GM18868 (cell line): ENCODE measurements around the gene CAMTA1.

ENCODE experiments used
- ATAC-seq: cut with Tn5 transposase; IDR thresholded peaks from one replicate; pipeline ENCODE4 v1.9.1; 2021; ENCODE audit warnings: mild to moderate bottlenecking, moderate library complexity; ENCODE audit not compliant: unreplicated experiment

CAMTA1 gene

DNA sequence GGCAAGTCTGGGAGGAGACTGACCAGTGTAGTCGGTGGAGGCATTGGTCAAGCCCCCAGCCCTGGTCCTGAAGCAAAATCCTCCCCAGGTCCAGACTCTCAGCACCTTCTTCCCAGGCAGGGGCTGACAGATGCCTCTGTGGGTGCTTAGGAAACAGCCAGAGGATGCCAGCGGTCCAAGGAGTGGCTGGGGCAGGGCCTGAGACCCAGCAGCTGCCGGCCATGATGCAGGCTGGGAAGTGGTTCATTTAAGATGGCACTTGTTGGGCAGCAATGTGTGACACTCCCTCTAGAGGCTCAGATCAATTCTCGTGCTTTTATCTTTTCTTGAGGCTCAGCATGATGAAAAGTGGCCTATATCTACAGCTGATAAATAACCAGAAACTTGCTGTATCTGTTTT, 820.8 kb downstream of the CAMTA1 start:
- no peak for ATAC-seq

DNA sequence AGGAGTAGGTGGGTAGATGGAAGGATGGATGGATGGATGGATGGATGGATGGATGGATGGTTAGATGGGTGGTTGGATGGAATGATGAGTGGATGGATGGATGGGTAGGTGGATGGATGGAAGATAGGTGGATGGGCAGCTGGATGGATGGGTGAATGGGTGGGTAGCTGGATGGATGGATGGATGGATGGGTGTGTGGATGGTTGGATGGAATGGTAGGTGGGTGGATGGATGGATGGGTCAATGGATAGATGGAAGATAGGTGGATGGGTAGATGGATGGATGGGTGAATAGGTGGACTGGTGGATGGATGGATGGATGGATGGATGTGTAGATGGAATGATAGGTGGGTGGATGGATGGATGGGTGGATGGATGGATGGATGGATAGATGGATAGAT, 821.8 kb downstream of the CAMTA1 start:
- no peak for ATAC-seq

DNA sequence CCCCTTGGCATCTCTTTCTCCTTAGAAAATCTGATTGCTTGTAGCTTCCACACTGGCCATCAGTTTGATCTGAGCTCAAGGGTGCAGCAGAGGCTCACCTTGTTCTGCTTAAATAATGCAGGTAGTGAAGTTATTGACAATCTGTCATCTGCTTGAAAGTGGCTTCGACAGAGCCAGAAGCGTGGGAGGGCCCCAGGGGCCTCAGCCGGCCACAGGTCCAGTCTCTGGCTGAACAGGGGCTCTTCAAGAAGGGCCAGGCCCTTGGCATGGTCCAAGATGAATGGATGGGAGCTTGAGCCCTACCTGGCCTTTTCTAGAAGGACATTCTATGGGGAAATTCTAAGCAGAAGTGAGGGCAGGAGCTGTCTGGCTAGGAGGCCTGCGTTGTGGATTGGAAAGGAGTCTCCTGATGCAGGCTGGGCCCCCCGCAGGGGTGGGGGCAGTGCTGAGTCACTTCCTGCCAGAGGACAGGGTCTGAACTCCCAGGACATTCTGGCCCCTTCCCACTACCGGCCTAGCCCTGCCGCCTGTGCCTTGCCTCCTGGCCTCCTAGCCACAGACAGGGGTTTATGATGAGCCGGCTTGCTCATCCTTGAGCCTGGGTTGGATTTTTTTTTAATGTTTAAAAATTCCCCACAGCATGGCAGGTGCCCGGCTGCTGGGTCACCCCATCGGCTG, 823.5 kb downstream of the CAMTA1 start:
- no peak for ATAC-seq

GRCh38 chr1:7609311-7609994, 824.2 kb downstream of the CAMTA1 start:
- no peak for ATAC-seq

DNA sequence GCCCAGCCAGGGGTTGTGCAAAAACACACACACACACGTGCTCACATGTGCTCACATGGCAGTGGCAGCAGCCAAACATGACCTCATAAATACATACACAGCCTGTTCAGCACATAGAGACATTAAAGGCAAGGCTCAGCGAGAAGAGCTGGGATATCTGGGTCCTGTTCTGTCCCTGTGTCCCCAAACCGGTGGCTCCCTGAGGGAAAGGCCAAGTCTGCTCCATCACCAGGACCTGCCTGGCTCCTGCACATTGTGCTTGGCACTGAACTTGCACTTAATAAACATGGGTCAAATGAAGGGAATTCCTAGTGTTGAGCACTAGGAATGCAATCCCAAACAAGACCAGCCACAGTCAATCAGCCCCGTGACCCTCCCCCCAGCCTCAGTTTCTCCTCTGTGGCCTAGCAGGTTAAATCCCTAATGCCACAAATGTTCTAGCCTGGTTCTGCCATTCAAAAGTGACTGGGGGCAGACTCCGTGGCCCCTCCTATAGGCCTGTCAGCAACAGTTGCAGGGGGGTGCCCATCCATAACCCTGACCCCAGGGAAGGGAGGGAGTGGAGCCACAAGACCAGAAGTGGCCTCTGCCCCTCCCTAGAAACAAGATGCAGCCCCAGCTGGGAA, 825.0 kb downstream of the CAMTA1 start:
- no peak for ATAC-seq

DNA sequence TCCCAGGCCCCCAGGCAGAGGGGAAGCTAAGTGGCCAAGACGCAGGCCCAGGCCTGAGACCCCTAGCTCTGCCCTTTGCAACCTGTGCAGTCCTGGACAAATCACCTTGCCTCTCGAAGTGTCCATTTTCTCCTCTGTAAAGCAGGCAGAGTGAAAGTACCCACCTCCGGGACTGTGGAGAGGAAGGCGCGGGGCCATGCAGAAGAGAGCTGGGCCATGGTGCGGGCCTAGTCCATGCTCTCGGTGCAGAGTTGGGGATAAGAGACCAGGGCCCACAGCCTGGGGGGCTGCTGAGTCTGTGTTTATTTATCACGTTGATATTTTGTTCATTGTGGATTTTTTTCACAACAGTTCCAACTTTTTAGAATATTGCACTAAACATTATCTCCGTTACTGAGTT, 825.7 kb downstream of the CAMTA1 start:
- ATAC-seq = no peak

DNA sequence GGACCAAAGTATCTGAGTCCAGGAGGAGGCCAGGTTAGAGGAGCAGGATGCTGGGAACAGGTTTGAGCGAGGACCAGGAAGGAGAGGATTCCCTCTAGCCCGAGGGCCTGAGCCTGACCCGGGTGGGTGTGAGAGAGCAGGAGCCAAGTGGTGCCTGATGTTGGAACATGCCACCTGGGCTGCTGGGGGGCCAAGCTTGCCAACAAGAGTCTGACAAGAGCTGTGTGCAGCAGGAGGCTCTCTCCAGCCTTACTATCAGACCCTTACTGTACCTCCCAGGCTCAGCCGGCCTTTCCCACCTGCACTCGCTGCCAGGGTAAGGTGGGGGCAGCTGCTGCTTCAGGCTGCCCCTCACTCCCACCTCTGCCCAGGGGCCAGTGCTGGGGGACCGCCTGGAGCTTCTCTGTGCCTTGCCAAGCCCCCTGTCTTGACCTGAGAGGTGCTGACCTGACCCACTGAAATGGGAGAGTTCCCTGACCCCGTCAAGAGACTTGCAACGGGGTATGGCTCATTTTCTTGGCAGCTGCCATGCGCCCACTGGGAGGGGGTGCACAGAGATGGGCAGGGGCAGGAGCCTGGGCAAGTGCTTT, 826.3 kb downstream of the CAMTA1 start:
- no peak for ATAC-seq

DNA sequence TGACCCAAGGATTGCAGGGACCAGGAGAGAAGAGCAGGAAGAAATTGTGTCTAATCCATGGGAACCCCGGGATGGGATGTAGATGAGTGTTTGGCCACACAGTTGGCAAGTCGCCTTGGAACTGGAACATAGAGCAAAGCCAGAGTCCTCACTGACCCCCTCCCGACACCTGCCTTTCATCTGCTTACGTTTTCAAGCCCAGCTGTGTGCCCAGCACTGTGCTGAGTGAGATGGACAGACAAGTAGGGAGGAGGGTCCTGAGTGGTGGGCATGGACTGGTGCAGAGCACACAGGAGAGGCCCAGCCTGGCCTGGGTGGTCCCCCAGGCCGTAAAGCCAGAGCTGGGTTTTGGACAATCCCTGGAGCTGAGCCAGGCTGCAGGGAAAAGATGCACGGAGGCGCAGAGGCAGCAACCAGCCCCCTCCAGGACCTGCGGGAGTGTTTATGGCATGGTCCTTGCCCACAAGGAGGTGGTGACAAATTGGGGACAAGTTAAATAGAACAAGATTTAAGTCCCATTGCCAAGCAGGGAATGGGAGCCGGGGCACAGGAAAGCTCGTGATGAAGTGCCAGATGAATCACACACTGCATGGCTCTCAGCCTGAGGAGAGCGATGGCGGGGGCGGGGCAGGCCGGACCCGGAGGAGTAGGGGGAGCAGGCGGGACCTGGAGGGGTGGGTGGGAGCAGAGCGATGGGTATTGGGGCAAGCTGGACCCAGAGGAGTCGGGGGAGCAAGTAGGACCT, 828.0 kb downstream of the CAMTA1 start:
- no peak for ATAC-seq

GRCh38 chr1:7613851-7614205, 828.6 kb downstream of the CAMTA1 start:
- no peak for ATAC-seq

- no peak for ATAC-seq
These were observed 829.4 kb downstream of the CAMTA1 start for GRCh38 chr1:7614576-7615074.

- no peak for ATAC-seq
These were observed 829.9 kb downstream of the CAMTA1 start for GRCh38 chr1:7615138-7615537.

- no peak for ATAC-seq
These were observed 831.0 kb downstream of the CAMTA1 start for GRCh38 chr1:7616076-7616832.

DNA sequence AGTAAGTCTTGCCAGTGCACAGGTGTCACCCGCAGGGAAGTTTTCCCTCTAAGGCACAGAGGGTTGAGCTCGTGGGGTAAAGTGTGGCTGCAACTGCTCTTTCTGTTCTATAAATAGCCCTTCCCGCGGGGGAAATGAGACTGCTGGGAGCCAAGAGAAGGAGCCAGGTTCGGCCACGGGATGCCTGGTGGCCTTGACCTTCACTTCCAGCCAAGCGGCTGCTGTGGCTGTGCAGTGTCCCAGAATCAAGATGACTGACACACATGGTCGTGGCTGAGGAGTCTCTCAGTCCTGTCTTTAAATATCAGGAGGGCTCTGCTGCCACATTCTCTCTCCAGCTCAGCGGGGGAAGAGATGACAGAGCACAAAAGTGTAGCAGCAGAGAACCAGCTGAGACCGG, 831.7 kb downstream of the CAMTA1 start:
- no peak for ATAC-seq

DNA sequence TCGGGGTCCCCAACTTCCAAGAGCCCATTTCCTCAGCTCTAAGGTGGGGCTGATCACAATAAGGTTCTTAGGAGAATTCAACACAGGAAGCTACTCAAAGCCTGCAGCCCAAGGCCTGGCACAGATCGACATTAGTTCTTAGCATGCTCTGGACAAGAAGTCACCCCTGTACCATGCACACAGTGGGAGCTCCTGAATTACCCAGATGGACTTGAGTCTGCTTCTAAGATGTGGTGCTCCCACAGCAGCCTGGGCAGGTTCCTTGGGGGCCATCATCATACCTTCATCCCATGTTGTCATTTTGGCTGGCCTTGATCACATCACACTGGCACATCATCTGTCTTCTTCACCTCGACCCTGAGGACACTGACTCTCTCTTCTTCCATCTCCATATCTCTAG, 832.6 kb downstream of the CAMTA1 start:
- ATAC-seq = no peak

- no peak for ATAC-seq
These were observed 834.9 kb downstream of the CAMTA1 start for GRCh38 chr1:7620196-7620595.

GRCh38 chr1:7621334-7622219, 836.3 kb downstream of the CAMTA1 start:
- no peak for ATAC-seq

DNA sequence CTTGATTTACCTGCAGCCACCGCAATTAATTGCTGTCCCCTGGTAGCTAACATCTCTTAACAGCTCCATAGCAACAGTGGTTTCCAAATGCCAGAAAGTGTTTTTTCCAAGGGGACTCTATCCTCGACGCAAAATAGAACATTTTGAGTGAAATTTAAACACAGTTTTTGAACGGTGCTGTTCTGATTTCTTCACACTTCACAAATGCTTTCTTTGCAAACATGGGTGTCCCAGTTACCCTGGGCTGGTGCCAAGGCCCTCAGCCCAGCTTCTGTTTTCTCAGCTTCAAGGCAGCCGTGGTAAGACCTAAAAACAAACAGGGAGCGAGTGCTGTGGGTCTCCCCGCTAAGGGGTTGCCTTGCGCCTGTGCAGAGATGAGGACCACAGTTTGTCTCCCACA, 838.6 kb downstream of the CAMTA1 start:
- no peak for ATAC-seq

GRCh38 chr1:7624791-7625355, 839.6 kb downstream of the CAMTA1 start:
- no peak for ATAC-seq

GRCh38 chr1:7625401-7625800, 840.1 kb downstream of the CAMTA1 start:
- ATAC-seq = no peak
